GM12892 (cell line): ENCODE data around the gene ME3.

Source experiments
- POLR2AphosphoS5 ChIP-seq: IDR thresholded peaks from 2 replicates; pipeline ENCODE4 v1.6.1; 2011; ENCODE audit warnings: low read depth, low read length, control low read depth
- TAF1 ChIP-seq: IDR thresholded peaks from 2 replicates; pipeline ENCODE4 v1.6.1; 2011; ENCODE audit warnings: low read depth, mild to moderate bottlenecking, control low read depth, low read length, borderline replicate concordance

GRCh38 chr11:86718521-86718920 lies 46.1 kb upstream of the ME3 start:
- TF ChIP-seq TAF1, result no peak
- no peak for TF ChIP-seq POLR2AphosphoS5
